Esophagus muscularis mucosa (tissue), 3 donors: ENCODE data around the gene GATB.

Experiments
- CTCF ChIP-seq, 3 experiments: fragments of 200-600 bp in 2 of 3; fragments of 450-650 bp in 1 of 3; sonication (generic) in 2 of 3; IDR thresholded peaks; one replicate each; pipeline ENCODE4 v1.5.1; 2017 to 2019; ENCODE audit warnings: antibody characterized with exemption in 3 of 3, mild to moderate bottlenecking in 2 of 3, moderate library complexity in 1 of 3
- POLR2A ChIP-seq: fragments of 450-650 bp; IDR thresholded peaks from one replicate; pipeline ENCODE4 v1.6.1; 2017; ENCODE audit warnings: antibody characterized with exemption, moderate library complexity, mild to moderate bottlenecking, low read depth
- POLR2AphosphoS5 ChIP-seq, 2 donors: sonication (generic); formaldehyde crosslinking; IDR thresholded peaks; one replicate each; pipeline ENCODE4 v1.6.1; 2017; ENCODE audit warnings: antibody characterized with exemption in 2 of 2

DNA sequence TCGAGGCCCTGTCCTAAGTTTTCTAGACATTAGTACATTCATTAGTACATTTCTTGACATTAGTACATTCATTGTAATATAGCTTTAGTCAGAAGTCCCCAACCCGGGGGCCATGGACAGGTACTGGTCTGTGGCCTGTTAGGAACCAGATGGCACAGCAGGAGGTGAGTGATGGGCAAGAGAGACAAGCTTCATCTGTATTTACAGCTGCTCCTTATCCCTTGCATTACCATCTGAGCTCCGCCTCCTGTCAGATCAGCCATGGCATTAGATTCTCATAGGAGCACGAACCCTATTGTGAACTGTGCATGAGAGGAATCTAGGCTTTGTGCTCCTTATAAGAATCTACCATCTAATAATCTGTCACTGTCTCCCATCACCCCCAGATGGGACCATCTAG is 48.0 kb downstream of the GATB start:
- TF ChIP-seq POLR2AphosphoS5 (IDR thresholded peaks at IDR 0.05) = no peak
- no peak for TF ChIP-seq CTCF (IDR thresholded peaks at IDR 0.05)
- TF ChIP-seq POLR2A = no peak
